HG02642 (cell line): ENCODE measurements around the gene PLAU.
"Not testable (repeated sequence)": the region's sequence is repeated elsewhere in the genome, so short reads cannot be mapped to it uniquely, and the experiment has no call there.

Experiments used
- ATAC-seq: cut with Tn5 transposase; IDR thresholded peaks from one replicate; pipeline ENCODE4 v1.9.1; 2021; ENCODE audit warnings: mild to moderate bottlenecking; ENCODE audit not compliant: unreplicated experiment, poor library complexity

The PLAU gene

GRCh38 chr10:73917566-73918305 lies 6.8 kb downstream of the PLAU start:
- no peak for ATAC-seq

GRCh38 chr10:73919481-73919880 lies 8.5 kb downstream of the PLAU start:
- not testable (repeated sequence) for ATAC-seq

GRCh38 chr10:73920089-73920488 lies 9.2 kb downstream of the PLAU start:
- ATAC-seq = no peak

GRCh38 chr10:73922007-73922863 lies 11.3 kb downstream of the PLAU start:
- ATAC-seq = no peak

- no peak for ATAC-seq
Observed at GRCh38 chr10:73922864-73923133, 11.9 kb downstream of the PLAU start.

GRCh38 chr10:73923935-73924598 lies 13.1 kb downstream of the PLAU start:
- no peak for ATAC-seq

- no peak for ATAC-seq
Observed at GRCh38 chr10:73924935-73925334, 14.0 kb downstream of the PLAU start.

- no peak for ATAC-seq
Observed at GRCh38 chr10:73925539-73925938, 14.6 kb downstream of the PLAU start.

GRCh38 chr10:73926152-73926764 lies 15.3 kb downstream of the PLAU start:
- no peak for ATAC-seq

GRCh38 chr10:73930630-73931327 lies 19.8 kb downstream of the PLAU start:
- ATAC-seq = not testable (repeated sequence)

GRCh38 chr10:73931767-73932619 lies 21.1 kb downstream of the PLAU start:
- peak; percentile 67 for ATAC-seq

- peak; percentile 23 for ATAC-seq
Observed at GRCh38 chr10:73932620-73933112, 21.7 kb downstream of the PLAU start.

GRCh38 chr10:73934074-73934473 lies 23.1 kb downstream of the PLAU start:
- ATAC-seq = no peak

GRCh38 chr10:73935895-73936294 lies 25.0 kb downstream of the PLAU start:
- ATAC-seq = no peak

GRCh38 chr10:73937333-73938043 lies 26.6 kb downstream of the PLAU start:
- no peak for ATAC-seq

GRCh38 chr10:73940634-73941221 lies 29.8 kb downstream of the PLAU start:
- no peak for ATAC-seq

GRCh38 chr10:73941300-73941699 lies 30.4 kb downstream of the PLAU start:
- ATAC-seq = no peak
